ENCODE measurements around the gene LRPPRC.

LRPPRC gene

DNA sequence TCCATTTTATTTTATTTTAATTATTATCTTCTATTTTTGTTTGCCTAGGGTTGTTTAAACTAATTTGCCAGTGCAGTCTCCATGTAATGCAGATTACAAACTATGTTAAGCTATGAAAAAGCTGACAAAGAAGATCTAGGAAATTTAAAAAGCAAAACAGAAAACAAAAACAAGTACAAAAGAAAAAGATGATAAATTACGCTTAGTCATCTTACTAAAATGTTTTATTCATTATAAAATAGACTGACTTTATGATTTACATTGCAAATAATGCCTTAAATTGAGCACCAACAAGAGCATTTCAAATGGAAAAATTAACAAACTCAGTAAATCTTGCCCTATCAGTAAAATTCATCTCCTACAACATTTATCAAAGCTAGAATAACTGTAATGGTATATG, 52.9 kb downstream of the LRPPRC start:
- Histone ChIP-seq H3K9ac (ENCODE audit: low read length) (no peak overlapping the region), H3K4me3 (ENCODE audit: low read depth, low read length, poor library complexity, severe bottlenecking) (no peak overlapping the region), H3K4me1 (ENCODE audit: insufficient read depth, low read length, severe bottlenecking) (no peaks in the 10 kb centered on the region), H3K27ac (ENCODE audit: low read depth, low read length, poor library complexity, severe bottlenecking) (no peak overlapping the region), H2AFZ (ENCODE audit: low read length) (no peak overlapping the region), H3K27me3 (ENCODE audit: insufficient read depth, low read length) (no peaks in the 10 kb centered on the region), H3K9me3 (ENCODE audit: low read length) (no peaks in the 10 kb centered on the region), H3K9me2 (ENCODE audit: low read depth, low read length) (no peaks in the 10 kb centered on the region), H3K79me2 (ENCODE audit: insufficient read depth, low read length) (no peaks in the 10 kb centered on the region), H3K36me3 (ENCODE audit: insufficient read depth, low read length) (peaks cover 85% of the 10 kb centered on the region), H3F3A (ENCODE audit: insufficient read depth, low read length) (no peaks in the 10 kb centered on the region), H3K4me2 (ENCODE audit: low read length) (no peak overlapping the region), H4K20me1 (ENCODE audit: insufficient read depth, low read length) (no peaks in the 10 kb centered on the region)
- no peak for TF ChIP-seq EZH2 (IDR thresholded peaks at IDR 0.05; ENCODE audit: borderline replicate concordance, low read length)
- TF ChIP-seq, protein P1, sequence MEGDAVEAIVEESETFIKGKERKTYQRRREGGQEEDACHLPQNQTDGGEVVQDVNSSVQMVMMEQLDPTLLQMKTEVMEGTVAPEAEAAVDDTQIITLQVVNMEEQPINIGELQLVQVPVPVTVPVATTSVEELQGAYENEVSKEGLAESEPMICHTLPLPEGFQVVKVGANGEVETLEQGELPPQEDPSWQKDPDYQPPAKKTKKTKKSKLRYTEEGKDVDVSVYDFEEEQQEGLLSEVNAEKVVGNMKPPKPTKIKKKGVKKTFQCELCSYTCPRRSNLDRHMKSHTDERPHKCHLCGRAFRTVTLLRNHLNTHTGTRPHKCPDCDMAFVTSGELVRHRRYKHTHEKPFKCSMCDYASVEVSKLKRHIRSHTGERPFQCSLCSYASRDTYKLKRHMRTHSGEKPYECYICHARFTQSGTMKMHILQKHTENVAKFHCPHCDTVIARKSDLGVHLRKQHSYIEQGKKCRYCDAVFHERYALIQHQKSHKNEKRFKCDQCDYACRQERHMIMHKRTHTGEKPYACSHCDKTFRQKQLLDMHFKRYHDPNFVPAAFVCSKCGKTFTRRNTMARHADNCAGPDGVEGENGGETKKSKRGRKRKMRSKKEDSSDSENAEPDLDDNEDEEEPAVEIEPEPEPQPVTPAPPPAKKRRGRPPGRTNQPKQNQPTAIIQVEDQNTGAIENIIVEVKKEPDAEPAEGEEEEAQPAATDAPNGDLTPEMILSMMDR (IDR thresholded peaks at IDR 0.05; ENCODE audit: low read length): no peak

DNA sequence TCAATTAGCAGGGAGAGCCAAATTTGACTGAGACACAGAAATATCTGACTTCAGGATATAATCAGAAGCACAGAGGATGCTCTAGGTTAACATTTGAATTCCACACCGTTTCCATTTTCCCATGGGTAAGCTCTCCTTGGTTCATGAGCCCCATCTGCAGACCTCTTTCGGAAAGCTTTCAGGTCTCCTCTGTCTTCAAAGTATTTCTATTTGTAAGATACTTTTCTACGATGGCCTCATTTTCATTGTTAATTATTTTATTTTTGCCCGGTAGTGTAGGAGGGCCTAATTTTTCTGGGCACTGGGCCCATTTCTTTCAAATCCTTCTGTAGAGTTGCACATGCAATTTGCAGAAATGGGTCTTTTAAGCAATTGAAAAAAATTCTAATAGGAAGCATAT, 53.8 kb downstream of the LRPPRC start:
- Histone ChIP-seq H3F3A (ENCODE audit: insufficient read depth, low read length) (no peaks in the 10 kb centered on the region), H3K36me3 (ENCODE audit: insufficient read depth, low read length) (peaks cover 86% of the 10 kb centered on the region), H3K4me2 (ENCODE audit: low read length) (no peak overlapping the region), H3K27ac (ENCODE audit: low read depth, low read length, poor library complexity, severe bottlenecking) (no peak overlapping the region), H2AFZ (ENCODE audit: low read length) (no peak overlapping the region), H3K4me1 (ENCODE audit: insufficient read depth, low read length, severe bottlenecking) (no peaks in the 10 kb centered on the region), H3K27me3 (ENCODE audit: insufficient read depth, low read length) (no peaks in the 10 kb centered on the region), H3K79me2 (ENCODE audit: insufficient read depth, low read length) (no peaks in the 10 kb centered on the region), H3K9me2 (ENCODE audit: low read depth, low read length) (no peaks in the 10 kb centered on the region), H3K9me3 (ENCODE audit: low read length) (no peaks in the 10 kb centered on the region), H3K4me3 (ENCODE audit: low read depth, low read length, poor library complexity, severe bottlenecking) (no peak overlapping the region), H4K20me1 (ENCODE audit: insufficient read depth, low read length) (no peaks in the 10 kb centered on the region), H3K9ac (ENCODE audit: low read length) (no peak overlapping the region)
- TF ChIP-seq, protein P1 (IDR thresholded peaks at IDR 0.05; ENCODE audit: low read length): no peak
- TF ChIP-seq EZH2 (IDR thresholded peaks at IDR 0.05; ENCODE audit: borderline replicate concordance, low read length): no peak

GRCh38 chr2:43941359-43941758, 54.4 kb downstream of the LRPPRC start:
- no peak for TF ChIP-seq EZH2 (IDR thresholded peaks at IDR 0.05; ENCODE audit: borderline replicate concordance, low read length)
- H3K9me2 ChIP-seq (ENCODE audit: low read depth, low read length): no peaks in the 10 kb centered on the region
- no peak overlapping the region for H3K27ac ChIP-seq (ENCODE audit: low read depth, low read length, poor library complexity, severe bottlenecking)
- H3K9me3 ChIP-seq (ENCODE audit: low read length): no peaks in the 10 kb centered on the region
- H3K36me3 ChIP-seq (ENCODE audit: insufficient read depth, low read length): peaks cover 85% of the 10 kb centered on the region
- H3F3A ChIP-seq (ENCODE audit: insufficient read depth, low read length): no peaks in the 10 kb centered on the region
- H3K9ac ChIP-seq (ENCODE audit: low read length): no peak overlapping the region
- no peak overlapping the region for H2AFZ ChIP-seq (ENCODE audit: low read length)
- no peak overlapping the region for H3K4me2 ChIP-seq (ENCODE audit: low read length)
- H3K4me3 ChIP-seq (ENCODE audit: low read depth, low read length, poor library complexity, severe bottlenecking): no peak overlapping the region
- no peaks in the 10 kb centered on the region for H3K4me1 ChIP-seq (ENCODE audit: insufficient read depth, low read length, severe bottlenecking)
- no peaks in the 10 kb centered on the region for H3K79me2 ChIP-seq (ENCODE audit: insufficient read depth, low read length)
- H3K27me3 ChIP-seq (ENCODE audit: insufficient read depth, low read length): no peaks in the 10 kb centered on the region
- H4K20me1 ChIP-seq (ENCODE audit: insufficient read depth, low read length): no peaks in the 10 kb centered on the region

GRCh38 chr2:43939695-43940256, 56.0 kb downstream of the LRPPRC start:
- TF ChIP-seq, protein P1 (IDR thresholded peaks at IDR 0.05; ENCODE audit: low read length): no peak
- TF ChIP-seq EZH2 (IDR thresholded peaks at IDR 0.05; ENCODE audit: borderline replicate concordance, low read length): no peak
- H3K4me1 ChIP-seq (ENCODE audit: insufficient read depth, low read length, severe bottlenecking): no peaks in the 10 kb centered on the region
- no peaks in the 10 kb centered on the region for H4K20me1 ChIP-seq (ENCODE audit: insufficient read depth, low read length)
- H3K4me3 ChIP-seq (ENCODE audit: low read depth, low read length, poor library complexity, severe bottlenecking): no peak overlapping the region
- H3K36me3 ChIP-seq (ENCODE audit: insufficient read depth, low read length): peaks cover 80% of the 10 kb centered on the region
- no peaks in the 10 kb centered on the region for H3K9me3 ChIP-seq (ENCODE audit: low read length)
- H3K27ac ChIP-seq (ENCODE audit: low read depth, low read length, poor library complexity, severe bottlenecking): no peak overlapping the region
- H3K9ac ChIP-seq (ENCODE audit: low read length): no peak overlapping the region
- H3F3A ChIP-seq (ENCODE audit: insufficient read depth, low read length): no peaks in the 10 kb centered on the region
- no peaks in the 10 kb centered on the region for H3K9me2 ChIP-seq (ENCODE audit: low read depth, low read length)
- H3K79me2 ChIP-seq (ENCODE audit: insufficient read depth, low read length): no peaks in the 10 kb centered on the region
- no peak overlapping the region for H3K4me2 ChIP-seq (ENCODE audit: low read length)
- no peaks in the 10 kb centered on the region for H3K27me3 ChIP-seq (ENCODE audit: insufficient read depth, low read length)
- H2AFZ ChIP-seq (ENCODE audit: low read length): no peak overlapping the region

Measured in OCI-LY1 (cell line).